ENCODE measurements around the gene GALNT4.

Gene GALNT4

DNA sequence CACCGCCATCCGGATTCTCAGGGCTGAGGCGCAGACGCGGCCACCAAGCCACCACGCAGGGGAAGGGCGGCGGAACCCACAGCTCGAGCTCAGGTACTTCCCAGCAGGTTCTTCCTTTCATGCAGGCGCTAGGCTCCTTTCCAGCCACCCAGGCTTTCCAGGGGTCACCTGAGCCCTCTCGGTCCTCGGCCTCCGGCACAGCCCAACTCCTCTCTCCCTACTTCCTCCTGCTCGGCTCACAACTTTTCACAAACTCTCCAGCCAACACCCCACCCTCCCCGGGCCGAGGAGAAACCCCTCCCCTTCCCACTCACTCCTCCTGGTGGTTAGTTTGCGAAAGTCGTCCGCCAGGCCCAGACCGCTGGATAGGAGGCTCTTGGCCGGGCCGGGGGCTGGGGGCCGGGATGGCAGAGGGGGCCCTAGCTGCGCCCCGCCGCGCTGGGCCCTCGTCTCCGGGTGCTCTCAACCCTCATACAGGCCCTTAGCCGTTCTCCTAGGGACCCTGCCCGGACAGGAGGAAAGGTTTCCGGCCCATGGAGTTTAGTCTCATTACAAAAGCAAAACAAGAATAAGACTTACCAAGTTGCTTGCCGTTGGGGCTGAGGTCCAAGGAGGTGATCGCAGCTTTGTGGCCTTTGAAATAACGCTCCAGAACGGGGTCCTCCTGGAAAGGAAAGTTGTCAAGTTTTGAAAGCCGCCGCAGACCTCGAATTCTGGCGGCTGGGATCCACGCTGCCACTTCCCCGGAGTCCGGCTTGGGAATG, at the start of gene GALNT4:
GALNT4 (minus strand) TSS at position 256 of the 764 bp plus-strand sequence; CDS start at position 9, 247 bp downstream.
- in situ Hi-C loops (cut with HindIII; ENCODE audit: low sequenced_read_pairs) = no loop called here

DNA sequence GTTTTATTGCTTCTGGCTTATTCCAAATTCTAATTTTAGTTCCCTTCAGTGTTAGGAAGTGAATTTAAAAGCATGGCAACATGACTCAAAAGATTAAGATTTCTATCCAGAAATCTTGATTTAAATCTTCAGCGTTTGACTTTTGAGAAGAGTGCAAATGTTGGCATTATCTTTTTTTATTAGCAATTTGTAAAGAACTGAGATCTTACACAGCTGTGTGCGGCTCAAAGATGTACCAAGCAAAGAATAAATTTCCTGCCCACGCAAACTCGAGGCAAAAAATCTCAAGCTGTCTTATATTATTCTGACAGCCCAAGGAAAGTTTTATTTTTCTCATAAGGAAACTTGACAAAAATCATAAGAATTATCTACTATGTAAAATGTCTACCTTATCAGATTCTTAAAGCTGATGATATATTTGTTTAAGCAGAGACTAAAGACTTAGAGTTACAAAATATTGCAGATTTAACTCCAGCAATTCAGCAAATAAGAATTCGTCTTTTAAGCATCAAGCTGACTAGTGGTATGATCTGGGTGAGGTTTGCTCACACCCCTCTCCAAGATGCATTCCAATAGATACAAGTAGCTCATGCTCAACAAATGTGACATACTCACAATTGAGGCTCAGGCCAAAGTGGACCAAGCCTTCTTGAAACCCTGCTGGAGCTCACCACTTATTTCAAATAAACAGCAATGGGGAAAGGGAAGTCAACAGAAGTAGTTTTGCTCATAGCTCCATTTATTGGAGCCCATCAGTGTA, 48.6 kb upstream of the GALNT4 start:
- in situ Hi-C loops (cut with HindIII; ENCODE audit: low sequenced_read_pairs) = no loop called here

DNA sequence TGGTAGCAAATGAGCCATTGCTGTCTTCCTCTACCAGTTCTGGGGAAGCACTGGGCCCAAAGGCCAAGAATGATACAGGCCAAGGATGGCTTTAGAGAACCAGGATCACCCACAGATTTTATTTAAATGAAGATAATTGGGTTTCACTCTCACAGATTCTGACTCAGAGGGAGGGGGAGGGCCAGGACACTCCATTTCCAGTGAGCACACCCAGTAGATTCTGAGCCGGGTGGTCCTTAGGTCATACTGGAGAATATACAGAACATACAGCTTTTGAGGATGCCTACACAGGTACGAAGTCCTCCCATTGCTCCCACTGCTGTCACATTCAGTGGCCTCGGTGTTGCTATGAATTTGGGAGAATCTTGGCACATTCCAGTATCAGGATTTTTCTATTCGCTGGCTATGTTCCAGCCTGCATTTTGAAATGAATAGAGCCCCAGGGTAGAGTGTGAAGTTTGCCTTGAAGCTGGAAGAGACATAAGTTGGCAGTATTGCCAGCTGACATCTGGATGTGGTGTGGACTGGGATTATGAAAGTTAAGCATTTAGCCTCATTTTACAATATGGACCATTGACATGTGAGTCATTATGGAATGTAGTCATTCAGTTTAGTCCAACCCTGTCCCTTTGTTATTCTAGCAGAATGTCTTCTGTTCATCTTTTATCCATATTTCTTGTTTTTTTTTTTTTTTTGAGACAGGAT, 47.0 kb upstream of the GALNT4 start:
- in situ Hi-C loops (cut with HindIII; ENCODE audit: low sequenced_read_pairs) = no loop called here

DNA sequence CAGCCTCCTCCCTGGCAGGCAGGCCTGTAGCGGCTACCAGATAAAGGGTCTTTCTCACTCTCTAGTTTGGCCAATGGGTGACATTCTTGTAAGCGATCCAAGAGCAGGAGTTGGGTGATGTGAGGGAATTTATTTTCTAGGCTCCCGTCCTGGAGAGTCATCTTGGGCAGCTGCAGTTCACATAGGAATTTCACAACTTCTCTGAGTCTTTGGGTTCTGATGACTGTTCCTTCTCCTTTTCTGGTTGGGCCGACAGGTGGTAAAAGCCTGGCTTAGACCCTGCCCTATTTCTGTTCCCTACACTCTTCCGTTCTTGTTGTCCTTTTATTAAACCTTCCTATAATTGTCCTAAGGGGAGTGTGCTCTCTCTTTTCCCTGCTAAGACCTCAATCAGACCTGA, 43.9 kb upstream of the GALNT4 start:
- in situ Hi-C loops (cut with HindIII; ENCODE audit: low sequenced_read_pairs) = no loop called here

GRCh38 chr12:89567691-89568239, 43.2 kb upstream of the GALNT4 start:
- in situ Hi-C loops (cut with HindIII; ENCODE audit: low sequenced_read_pairs) = no loop called here

DNA sequence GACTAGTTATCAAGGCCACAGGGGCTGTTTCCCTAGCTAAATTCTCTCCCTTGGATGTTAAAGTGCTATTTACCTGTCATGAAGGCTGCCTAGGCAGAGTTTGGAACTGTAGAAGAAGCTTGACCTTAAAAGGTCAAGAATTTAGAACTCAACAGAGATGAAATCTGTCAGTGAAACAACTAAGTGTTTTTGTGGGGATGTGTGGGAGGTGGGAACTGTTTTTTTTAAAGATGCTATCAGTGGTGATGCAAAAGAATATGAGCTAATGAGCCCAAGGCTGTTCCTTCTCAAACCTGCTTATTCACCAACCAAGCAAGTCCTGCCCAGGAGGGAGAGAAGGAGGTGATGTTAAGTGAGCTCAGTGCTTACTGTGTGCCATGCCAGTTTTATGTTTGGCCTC, 42.0 kb upstream of the GALNT4 start:
- in situ Hi-C loops (cut with HindIII; ENCODE audit: low sequenced_read_pairs) = no loop called here

- in situ Hi-C loops (cut with HindIII; ENCODE audit: low sequenced_read_pairs) = no loop called here
Measured at GRCh38 chr12:89565002-89565401, 40.4 kb upstream of the GALNT4 start.

DNA sequence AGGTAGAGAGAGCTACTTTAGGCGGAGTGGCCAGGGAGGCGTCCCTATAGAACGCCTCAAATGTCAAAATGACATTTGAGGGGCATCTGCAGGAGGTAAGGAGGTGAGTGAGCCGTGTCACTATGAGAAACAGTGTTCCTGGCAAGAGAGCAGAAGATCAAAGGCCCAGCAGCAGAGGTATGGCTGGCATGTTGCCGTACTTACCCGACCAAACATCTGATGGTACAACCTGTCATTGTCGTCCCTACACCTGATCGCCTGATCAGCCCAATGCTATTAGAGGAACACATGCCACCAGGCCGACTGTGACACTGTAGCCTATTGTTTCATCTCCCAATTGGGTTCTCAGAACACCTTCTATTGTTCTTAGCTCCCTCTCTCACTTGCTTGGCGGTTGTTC, 35.2 kb upstream of the GALNT4 start:
- in situ Hi-C loops (cut with HindIII; ENCODE audit: low sequenced_read_pairs) = no loop called here

- in situ Hi-C loops (cut with HindIII; ENCODE audit: low sequenced_read_pairs) = no loop called here
Measured at GRCh38 chr12:89556976-89557375, 32.4 kb upstream of the GALNT4 start.

GRCh38 chr12:89552376-89552775, 27.8 kb upstream of the GALNT4 start:
- in situ Hi-C loops (cut with HindIII; ENCODE audit: low sequenced_read_pairs) = no loop called here

- in situ Hi-C loops (cut with HindIII; ENCODE audit: low sequenced_read_pairs) = no loop called here
Measured at GRCh38 chr12:89551747-89552146, 27.2 kb upstream of the GALNT4 start.

- in situ Hi-C loops (cut with HindIII; ENCODE audit: low sequenced_read_pairs) = no loop called here
Measured at GRCh38 chr12:89547101-89547500, 22.5 kb upstream of the GALNT4 start.

GRCh38 chr12:89546151-89546550, 21.6 kb upstream of the GALNT4 start:
- in situ Hi-C loops (cut with HindIII; ENCODE audit: low sequenced_read_pairs) = no loop called here

DNA sequence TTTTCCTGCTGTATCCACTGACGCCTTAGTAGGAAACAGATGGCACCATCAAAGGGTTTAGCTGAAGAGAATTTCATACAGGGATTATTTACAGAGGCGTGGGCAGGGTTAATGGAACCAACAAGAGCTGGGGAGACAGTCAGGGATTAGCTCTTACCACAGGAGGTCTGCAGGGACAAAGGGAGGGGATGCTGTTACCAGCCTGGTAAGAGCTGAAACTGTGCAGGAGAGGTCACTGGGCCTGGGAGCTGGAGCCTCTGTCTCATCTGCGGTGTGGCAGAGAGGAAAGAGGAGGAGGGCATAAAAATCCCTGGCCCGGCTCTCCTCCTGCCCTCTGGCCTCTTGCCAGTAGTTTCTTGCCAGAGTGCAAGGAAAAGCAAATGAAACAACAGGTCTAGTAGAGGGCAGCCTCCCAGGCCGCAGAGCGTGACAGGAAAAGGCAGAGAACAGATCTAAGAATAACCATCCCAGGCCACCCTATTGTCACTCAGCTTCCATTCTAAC, 20.1 kb upstream of the GALNT4 start:
- in situ Hi-C loops (cut with HindIII; ENCODE audit: low sequenced_read_pairs) = no loop called here

- in situ Hi-C loops (cut with HindIII; ENCODE audit: low sequenced_read_pairs) = no loop called here
Measured at GRCh38 chr12:89544022-89544421, 19.4 kb upstream of the GALNT4 start.

- in situ Hi-C loops (cut with HindIII; ENCODE audit: low sequenced_read_pairs) = no loop called here
Measured at GRCh38 chr12:89542912-89543592, 18.5 kb upstream of the GALNT4 start.

DNA sequence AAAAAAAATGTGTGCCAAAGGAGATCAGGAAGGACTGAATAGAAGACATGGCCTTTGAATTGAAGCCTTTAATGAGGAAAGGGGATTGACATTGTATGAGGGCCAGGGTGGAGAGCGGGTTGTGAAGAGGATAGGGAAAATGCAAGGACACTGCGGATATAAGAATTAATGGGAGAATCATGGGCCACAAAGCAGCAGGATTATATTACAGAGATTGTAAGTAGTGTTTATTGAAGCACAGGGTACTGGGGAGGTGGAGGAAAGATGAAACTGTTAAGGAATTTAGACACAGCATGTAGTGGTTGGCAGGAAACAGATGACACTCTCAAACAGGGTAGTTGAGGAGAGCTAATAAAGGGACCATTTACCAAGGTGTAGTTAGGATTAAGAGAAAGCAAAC, 17.6 kb upstream of the GALNT4 start:
- in situ Hi-C loops (cut with HindIII; ENCODE audit: low sequenced_read_pairs) = no loop called here

DNA sequence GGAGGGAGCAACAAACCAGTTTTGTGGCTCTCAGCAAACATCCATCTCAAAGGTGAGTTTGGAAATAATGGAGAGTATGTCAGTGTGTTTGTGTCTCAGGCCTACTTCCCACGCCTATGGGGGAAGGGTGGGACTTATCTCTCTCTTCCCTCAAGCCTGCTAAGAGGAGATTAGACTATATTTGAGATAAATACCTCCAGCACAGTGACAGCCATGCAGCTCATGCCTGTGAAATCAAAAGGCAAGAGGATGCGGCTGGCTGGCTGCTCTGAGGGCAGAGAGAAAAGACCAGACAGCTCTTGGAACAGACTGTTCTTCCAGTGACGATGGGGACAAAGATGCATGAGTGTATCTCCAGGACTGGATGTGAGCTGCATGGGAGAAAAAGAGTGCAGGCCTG, 16.0 kb upstream of the GALNT4 start:
- in situ Hi-C loops (cut with HindIII; ENCODE audit: low sequenced_read_pairs) = no loop called here

DNA sequence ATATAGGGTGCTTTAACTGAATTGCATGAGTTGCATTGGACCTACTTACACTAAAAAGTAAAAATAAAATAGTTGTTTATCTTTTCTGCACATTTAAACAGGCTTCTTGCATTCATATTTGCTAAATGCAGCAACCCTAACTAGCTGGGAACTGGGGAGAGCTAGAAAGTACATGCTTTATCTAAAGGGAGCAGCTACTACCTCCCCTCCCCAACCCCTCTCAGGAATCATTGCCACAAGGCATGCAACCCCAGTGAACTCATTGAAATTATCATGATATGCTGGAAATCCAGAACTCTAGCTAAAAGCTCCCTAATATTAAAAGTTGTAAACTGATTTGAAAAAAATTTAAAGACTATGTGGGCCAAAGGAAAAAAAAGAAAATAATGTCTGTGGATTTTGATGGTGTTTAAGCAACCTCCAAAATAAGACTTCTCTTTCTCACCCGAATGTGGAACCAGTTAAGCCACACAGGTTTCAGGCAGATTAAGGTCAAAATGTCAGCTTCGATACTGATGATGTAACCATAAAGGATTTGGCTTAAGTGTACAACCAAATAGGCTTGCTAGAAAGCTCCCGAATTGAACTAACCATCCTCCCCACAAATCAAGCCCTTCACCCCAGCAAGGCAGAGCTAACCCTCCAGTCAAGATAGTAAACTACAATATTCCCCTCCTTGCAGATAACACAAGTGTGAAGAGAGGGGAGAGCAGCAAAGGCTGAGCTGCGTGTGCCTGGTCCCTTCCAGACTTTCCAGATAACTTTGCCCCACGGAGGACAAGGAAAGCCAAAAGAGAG, 15.0 kb upstream of the GALNT4 start:
- in situ Hi-C loops (cut with HindIII; ENCODE audit: low sequenced_read_pairs) = no loop called here

DNA sequence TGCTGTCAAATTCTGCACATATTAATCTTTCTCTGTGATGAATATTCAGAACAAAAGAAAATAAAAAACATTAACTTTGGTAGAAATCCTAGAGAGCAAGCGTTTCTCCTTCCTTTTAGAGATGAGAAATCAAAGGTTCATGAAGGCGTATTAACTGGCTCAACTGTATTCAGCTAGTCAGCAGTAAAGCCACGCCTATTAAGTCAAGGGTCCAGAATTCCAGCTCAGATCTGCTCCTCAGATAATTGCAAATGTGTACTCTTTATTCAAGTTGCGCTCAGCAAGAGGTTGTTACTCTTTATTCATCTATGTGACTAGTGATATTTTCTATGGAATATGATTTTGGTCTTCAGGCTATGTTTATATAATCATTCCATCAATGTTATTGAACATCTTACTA, 14.3 kb upstream of the GALNT4 start:
- in situ Hi-C loops (cut with HindIII; ENCODE audit: low sequenced_read_pairs) = no loop called here

Data from DLD1 (cell line).